GM23338 (cell line): ENCODE measurements around the gene C2orf92. TPM values are rescaled to one million over a fixed set of nuclear protein-coding genes. Genes with fewer than 3 reads are reported as not detected.

Experiments
- ATAC-seq: fragments of 200-7000 bp; cut with Tn5 transposase; 3 replicates; pipeline ENCODE4 v1.9.1; 2020
- DNase-seq: peaks from one replicate; pipeline ENCODE4 v3.0.0-alpha.2; 2015; ENCODE audit warnings: low spot score
- H2AFZ ChIP-seq: fragments of 200-600 bp; sonication (generic); 2 replicates; pipeline ENCODE4 v1.8.0; 2016; ENCODE audit warnings: antibody characterized with exemption, mild to moderate bottlenecking, moderate library complexity
- H3F3A ChIP-seq: fragments of 200-600 bp; sonication (generic); replicated peaks from 2 replicates; pipeline ENCODE4 v1.8.0; 2017; ENCODE audit warnings: antibody characterized with exemption, mixed run types, low read depth
- H3K27ac ChIP-seq: fragments of 200-600 bp; sonication (generic); 2 replicates; pipeline ENCODE4 v1.6.1; 2016; ENCODE audit warnings: low read depth
- H3K27me3 ChIP-seq: fragments of 200-600 bp; sonication (generic); 2 replicates; pipeline ENCODE4 v1.8.0; 2016; ENCODE audit warnings: mild to moderate bottlenecking, mixed run types, moderate library complexity; ENCODE audit not compliant: insufficient read depth
- H3K36me3 ChIP-seq: fragments of 200-600 bp; sonication (generic); 2 replicates; pipeline ENCODE4 v1.8.0; 2016; ENCODE audit warnings: mild to moderate bottlenecking; ENCODE audit not compliant: insufficient read depth
- H3K4me1 ChIP-seq: fragments of 200-600 bp; sonication (generic); 2 replicates; pipeline ENCODE4 v1.8.0; 2016; ENCODE audit warnings: mild to moderate bottlenecking, moderate library complexity; ENCODE audit not compliant: insufficient read depth
- H3K4me2 ChIP-seq: fragments of 200-600 bp; sonication (generic); 2 replicates; pipeline ENCODE4 v1.7.1; 2017; ENCODE audit warnings: mixed run types
- H3K4me3 ChIP-seq: fragments of 200-600 bp; sonication (generic); 2 replicates; pipeline ENCODE4 v1.6.1; 2016; ENCODE audit warnings: mixed run types
- H3K79me2 ChIP-seq: fragments of 200-600 bp; sonication (generic); replicated peaks from 2 replicates; pipeline ENCODE4 v1.8.0; 2017; ENCODE audit warnings: mild to moderate bottlenecking; ENCODE audit not compliant: insufficient read depth
- H3K9me2 ChIP-seq: fragments of 200-600 bp; sonication (generic); 2 replicates; pipeline ENCODE4 v1.8.0; 2017; ENCODE audit not compliant: insufficient read depth
- H4K20me1 ChIP-seq: fragments of 200-600 bp; sonication (generic); replicated peaks from 2 replicates; pipeline ENCODE4 v1.8.0; 2017; ENCODE audit warnings: mild to moderate bottlenecking; ENCODE audit not compliant: insufficient read depth
- H3K27ac Mint-ChIP-seq: 2 replicates; pipeline ENCODE4 v1.8.0; 2020; ENCODE audit warnings: inconsistent platforms, mild to moderate bottlenecking, moderate library complexity, mixed read lengths
- H3K27me3 Mint-ChIP-seq: 3 replicates; pipeline ENCODE4 v1.8.0; 2022; ENCODE audit warnings: low read depth, mild to moderate bottlenecking, moderate library complexity, mixed read lengths, inconsistent platforms; ENCODE audit not compliant: insufficient read depth, poor library complexity
- H3K36me3 Mint-ChIP-seq: 3 replicates; pipeline ENCODE4 v1.8.0; 2021; ENCODE audit warnings: low read depth, mild to moderate bottlenecking, inconsistent platforms, moderate library complexity, mixed read lengths
- H3K4me1 Mint-ChIP-seq: 3 replicates; pipeline ENCODE4 v1.8.0; 2020; ENCODE audit warnings: mild to moderate bottlenecking, inconsistent platforms, mixed read lengths
- H3K4me3 Mint-ChIP-seq: 3 replicates; pipeline ENCODE4 v1.8.0; 2021; ENCODE audit warnings: moderate library complexity, mild to moderate bottlenecking, inconsistent platforms, mixed read lengths
- H3K9me3 Mint-ChIP-seq: 3 replicates; pipeline ENCODE4 v1.8.0; 2020; ENCODE audit warnings: moderate library complexity, mild to moderate bottlenecking, inconsistent platforms, mixed read lengths
- CREB1 ChIP-seq: fragments of 250-450 bp; sonication (Bioruptor Pico); IDR thresholded peaks from 2 replicates; pipeline ENCODE4 v1.5.0; 2020; ENCODE audit warnings: low read depth, mild to moderate bottlenecking, moderate library complexity
- ETS1 ChIP-seq: IDR thresholded peaks from 2 replicates; pipeline ENCODE4 v1.6.1; 2016; ENCODE audit warnings: antibody characterized with exemption
- EZH2phosphoT487 ChIP-seq: fragments of 200-600 bp; sonication (generic); IDR thresholded peaks from one replicate; pipeline ENCODE4 v1.8.1; 2018; ENCODE audit warnings: antibody characterized with exemption; ENCODE audit not compliant: unreplicated experiment
- JUNB ChIP-seq: IDR thresholded peaks from one replicate; pipeline ENCODE4 v1.6.1; 2016; ENCODE audit warnings: antibody characterized with exemption; ENCODE audit not compliant: unreplicated experiment
- NANOG ChIP-seq: IDR thresholded peaks from 2 replicates; pipeline ENCODE4 v1.6.1; 2016; ENCODE audit warnings: antibody characterized with exemption, borderline replicate concordance
- POLR2AphosphoS5 ChIP-seq: IDR thresholded peaks from 2 replicates; pipeline ENCODE4 v1.6.1; 2016; ENCODE audit warnings: antibody characterized with exemption, low read depth
- REST ChIP-seq: IDR thresholded peaks from one replicate; pipeline ENCODE4 v1.6.1; 2018; ENCODE audit warnings: antibody characterized with exemption; ENCODE audit not compliant: unreplicated experiment
- STAT1 ChIP-seq: IDR thresholded peaks from one replicate; pipeline ENCODE4 v1.6.1; 2016; ENCODE audit warnings: antibody characterized with exemption; ENCODE audit not compliant: unreplicated experiment
- ZNF114 ChIP-seq: fragments of 250-450 bp; sonication (Bioruptor Pico); IDR thresholded peaks from 2 replicates; pipeline ENCODE4 v1.5.0; 2020; ENCODE audit warnings: mild to moderate bottlenecking, moderate library complexity
- ZNF331 ChIP-seq: fragments of 250-450 bp; sonication (Bioruptor Pico); IDR thresholded peaks from 2 replicates; pipeline ENCODE4 v1.5.0; 2020; ENCODE audit warnings: low read depth, mild to moderate bottlenecking, moderate library complexity
- polyA plus RNA-seq: library from polyadenylated mRNA; unstranded; fragments of >200 nt; fragmentation: Nextera tagmentation; extraction: Ambion mirVana; gene quantifications from 2 replicates; pipeline ENCODE4 v1.2.1, GENCODE V29; 2016
- total RNA-seq: library from RNA; depleted of rRNA; stranded (reverse); fragments of >200 nt; shearing (Covaris generic); gene quantifications from 2 replicates; pipeline ENCODE4 v1.2.3, GENCODE V29; 2014
- TF ChIP-seq, protein P1 (sequence below): fragments of 250-450 bp; sonication (Bioruptor Pico); IDR thresholded peaks from 2 replicates; pipeline ENCODE4 v1.5.0; 2020; ENCODE audit warnings: mild to moderate bottlenecking, moderate library complexity
- TF ChIP-seq, protein P2 (sequence below), 2 experiments: fragments of 200-600 bp in 1 of 2; sonication (generic) in 1 of 2; conservative IDR thresholded peaks; 2 replicates each; pipeline versions ENCODE4 v1.5.1 to v1.6.1; 2016 to 2017; ENCODE audit warnings: antibody characterized with exemption in 2 of 2, low read depth in 2 of 2, mild to moderate bottlenecking in 2 of 2, moderate library complexity in 1 of 2

C2orf92 gene
- total and polyA plus RNA-seq, 2 experiments from 2014 or later = 1.7 to 2.6 TPM

DNA sequence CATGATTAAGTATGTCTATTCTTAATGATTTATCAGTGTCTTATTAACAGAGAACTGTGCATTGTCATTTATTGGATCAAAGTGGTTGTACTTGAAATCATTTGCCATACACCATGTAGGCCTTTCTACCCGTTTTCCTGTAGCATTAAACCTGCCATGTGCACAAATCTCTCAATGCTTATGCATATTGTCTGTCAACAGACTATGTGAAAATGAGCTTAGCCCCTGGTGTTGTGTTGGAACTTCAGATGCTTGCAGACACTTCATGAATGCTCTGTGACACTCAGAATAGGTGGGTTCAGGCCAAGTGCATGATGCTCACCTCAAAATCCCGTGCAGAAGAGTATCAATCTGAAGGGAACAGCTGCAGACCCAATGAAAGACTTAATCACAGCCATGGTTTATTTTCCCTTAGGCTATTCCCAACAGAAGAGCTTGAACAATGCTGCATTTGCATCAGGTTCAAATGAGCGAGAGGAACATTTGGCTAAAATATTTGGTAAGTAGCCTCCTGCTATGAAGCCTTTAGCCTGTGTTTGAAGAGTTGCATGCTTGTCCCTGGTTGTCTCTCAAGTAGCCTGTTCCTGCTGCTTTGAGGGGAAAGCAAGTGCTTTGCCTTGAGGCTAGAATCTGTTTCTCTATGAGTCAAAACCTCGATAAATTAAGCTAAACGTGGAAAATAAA is 6.1 kb downstream of the C2orf92 start:
- TF ChIP-seq POLR2AphosphoS5 = no peak
- TF ChIP-seq ZNF331 = no peak
- TF ChIP-seq ZNF114 (CRISPR knock-in tag) = no peak
- TF ChIP-seq, protein P1, sequence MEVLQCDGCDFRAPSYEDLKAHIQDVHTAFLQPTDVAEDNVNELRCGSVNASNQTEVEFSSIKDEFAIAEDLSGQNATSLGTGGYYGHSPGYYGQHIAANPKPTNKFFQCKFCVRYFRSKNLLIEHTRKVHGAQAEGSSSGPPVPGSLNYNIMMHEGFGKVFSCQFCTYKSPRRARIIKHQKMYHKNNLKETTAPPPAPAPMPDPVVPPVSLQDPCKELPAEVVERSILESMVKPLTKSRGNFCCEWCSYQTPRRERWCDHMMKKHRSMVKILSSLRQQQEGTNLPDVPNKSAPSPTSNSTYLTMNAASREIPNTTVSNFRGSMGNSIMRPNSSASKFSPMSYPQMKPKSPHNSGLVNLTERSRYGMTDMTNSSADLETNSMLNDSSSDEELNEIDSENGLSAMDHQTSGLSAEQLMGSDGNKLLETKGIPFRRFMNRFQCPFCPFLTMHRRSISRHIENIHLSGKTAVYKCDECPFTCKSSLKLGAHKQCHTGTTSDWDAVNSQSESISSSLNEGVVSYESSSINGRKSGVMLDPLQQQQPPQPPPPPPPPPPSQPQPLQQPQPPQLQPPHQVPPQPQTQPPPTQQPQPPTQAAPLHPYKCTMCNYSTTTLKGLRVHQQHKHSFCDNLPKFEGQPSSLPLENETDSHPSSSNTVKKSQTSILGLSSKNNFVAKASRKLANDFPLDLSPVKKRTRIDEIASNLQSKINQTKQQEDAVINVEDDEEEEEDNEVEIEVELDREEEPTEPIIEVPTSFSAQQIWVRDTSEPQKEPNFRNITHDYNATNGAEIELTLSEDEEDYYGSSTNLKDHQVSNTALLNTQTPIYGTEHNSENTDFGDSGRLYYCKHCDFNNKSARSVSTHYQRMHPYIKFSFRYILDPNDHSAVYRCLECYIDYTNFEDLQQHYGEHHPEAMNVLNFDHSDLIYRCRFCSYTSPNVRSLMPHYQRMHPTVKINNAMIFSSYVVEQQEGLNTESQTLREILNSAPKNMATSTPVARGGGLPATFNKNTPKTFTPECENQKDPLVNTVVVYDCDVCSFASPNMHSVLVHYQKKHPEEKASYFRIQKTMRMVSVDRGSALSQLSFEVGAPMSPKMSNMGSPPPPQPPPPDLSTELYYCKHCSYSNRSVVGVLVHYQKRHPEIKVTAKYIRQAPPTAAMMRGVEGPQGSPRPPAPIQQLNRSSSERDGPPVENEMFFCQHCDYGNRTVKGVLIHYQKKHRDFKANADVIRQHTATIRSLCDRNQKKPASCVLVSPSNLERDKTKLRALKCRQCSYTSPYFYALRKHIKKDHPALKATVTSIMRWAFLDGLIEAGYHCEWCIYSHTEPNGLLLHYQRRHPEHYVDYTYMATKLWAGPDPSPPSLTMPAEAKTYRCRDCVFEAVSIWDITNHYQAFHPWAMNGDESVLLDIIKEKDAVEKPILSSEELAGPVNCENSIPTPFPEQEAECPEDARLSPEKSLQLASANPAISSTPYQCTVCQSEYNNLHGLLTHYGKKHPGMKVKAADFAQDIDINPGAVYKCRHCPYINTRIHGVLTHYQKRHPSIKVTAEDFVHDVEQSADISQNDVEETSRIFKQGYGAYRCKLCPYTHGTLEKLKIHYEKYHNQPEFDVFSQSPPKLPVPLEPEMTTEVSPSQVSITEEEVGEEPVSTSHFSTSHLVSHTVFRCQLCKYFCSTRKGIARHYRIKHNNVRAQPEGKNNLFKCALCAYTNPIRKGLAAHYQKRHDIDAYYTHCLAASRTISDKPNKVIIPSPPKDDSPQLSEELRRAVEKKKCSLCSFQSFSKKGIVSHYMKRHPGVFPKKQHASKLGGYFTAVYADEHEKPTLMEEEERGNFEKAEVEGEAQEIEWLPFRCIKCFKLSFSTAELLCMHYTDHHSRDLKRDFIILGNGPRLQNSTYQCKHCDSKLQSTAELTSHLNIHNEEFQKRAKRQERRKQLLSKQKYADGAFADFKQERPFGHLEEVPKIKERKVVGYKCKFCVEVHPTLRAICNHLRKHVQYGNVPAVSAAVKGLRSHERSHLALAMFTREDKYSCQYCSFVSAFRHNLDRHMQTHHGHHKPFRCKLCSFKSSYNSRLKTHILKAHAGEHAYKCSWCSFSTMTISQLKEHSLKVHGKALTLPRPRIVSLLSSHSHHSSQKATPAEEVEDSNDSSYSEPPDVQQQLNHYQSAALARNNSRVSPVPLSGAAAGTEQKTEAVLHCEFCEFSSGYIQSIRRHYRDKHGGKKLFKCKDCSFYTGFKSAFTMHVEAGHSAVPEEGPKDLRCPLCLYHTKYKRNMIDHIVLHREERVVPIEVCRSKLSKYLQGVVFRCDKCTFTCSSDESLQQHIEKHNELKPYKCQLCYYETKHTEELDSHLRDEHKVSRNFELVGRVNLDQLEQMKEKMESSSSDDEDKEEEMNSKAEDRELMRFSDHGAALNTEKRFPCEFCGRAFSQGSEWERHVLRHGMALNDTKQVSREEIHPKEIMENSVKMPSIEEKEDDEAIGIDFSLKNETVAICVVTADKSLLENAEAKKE (CRISPR knock-in tag) = no peak
- TF ChIP-seq JUNB = no peak
- no peak for TF ChIP-seq STAT1
- no peak for TF ChIP-seq EZH2phosphoT487
- no peak for TF ChIP-seq CREB1 (CRISPR knock-in tag)
- TF ChIP-seq ETS1 = no peak
- no peak for TF ChIP-seq NANOG
- TF ChIP-seq, protein P2, sequence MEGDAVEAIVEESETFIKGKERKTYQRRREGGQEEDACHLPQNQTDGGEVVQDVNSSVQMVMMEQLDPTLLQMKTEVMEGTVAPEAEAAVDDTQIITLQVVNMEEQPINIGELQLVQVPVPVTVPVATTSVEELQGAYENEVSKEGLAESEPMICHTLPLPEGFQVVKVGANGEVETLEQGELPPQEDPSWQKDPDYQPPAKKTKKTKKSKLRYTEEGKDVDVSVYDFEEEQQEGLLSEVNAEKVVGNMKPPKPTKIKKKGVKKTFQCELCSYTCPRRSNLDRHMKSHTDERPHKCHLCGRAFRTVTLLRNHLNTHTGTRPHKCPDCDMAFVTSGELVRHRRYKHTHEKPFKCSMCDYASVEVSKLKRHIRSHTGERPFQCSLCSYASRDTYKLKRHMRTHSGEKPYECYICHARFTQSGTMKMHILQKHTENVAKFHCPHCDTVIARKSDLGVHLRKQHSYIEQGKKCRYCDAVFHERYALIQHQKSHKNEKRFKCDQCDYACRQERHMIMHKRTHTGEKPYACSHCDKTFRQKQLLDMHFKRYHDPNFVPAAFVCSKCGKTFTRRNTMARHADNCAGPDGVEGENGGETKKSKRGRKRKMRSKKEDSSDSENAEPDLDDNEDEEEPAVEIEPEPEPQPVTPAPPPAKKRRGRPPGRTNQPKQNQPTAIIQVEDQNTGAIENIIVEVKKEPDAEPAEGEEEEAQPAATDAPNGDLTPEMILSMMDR (conservative IDR thresholded peaks at IDR 0.05; ENCODE audit: low read depth in 2 of 2) = no peak
- TF ChIP-seq REST = no peak
- Mint-ChIP-seq H3K27ac (no peak overlapping the region), H3K4me1 (peaks cover 9% of the 10 kb centered on the region; the same call in 2 of the 3 replicates), H3K4me3 (no peak overlapping the region), H3K9me3 (peaks cover 15% of the 10 kb centered on the region), H3K27me3 (peaks cover 9% of the 10 kb centered on the region), H3K36me3 (peaks cover 13% of the 10 kb centered on the region; the same call in 2 of the 3 replicates)
- Histone ChIP-seq H3K79me2 (no peaks in the 10 kb centered on the region), H4K20me1 (no peaks in the 10 kb centered on the region), H2AFZ (no peak overlapping the region), H3K4me2 (no peak overlapping the region), H3K36me3 (no peaks in the 10 kb centered on the region), H3K4me1 (peaks cover 7% of the 10 kb centered on the region; the same call in 1 of the 2 replicates), H3K9me2 (no peaks in the 10 kb centered on the region), H3K27ac (no peak overlapping the region), H3K27me3 (no peaks in the 10 kb centered on the region), H3K4me3 (no peak overlapping the region), H3F3A (no peaks in the 10 kb centered on the region)
- DNase-seq (no peak), ATAC-seq (no peak)
